HEK293T (cell line): ENCODE results near the gene MAN1B1.

ENCODE experiments used
- ARNT ChIP-seq: fragments of 450-650 bp; IDR thresholded peaks from 2 replicates; pipeline ENCODE4 v1.6.1; 2017; ENCODE audit warnings: mild to moderate bottlenecking
- BHLHE40 ChIP-seq: fragments of 450-650 bp; IDR thresholded peaks from 2 replicates; pipeline ENCODE4 v1.6.1; 2016; ENCODE audit warnings: mild to moderate bottlenecking, moderate library complexity, borderline replicate concordance
- ELF4 ChIP-seq: fragments of 450-650 bp; IDR thresholded peaks from 2 replicates; pipeline ENCODE4 v1.6.1; 2017; ENCODE audit warnings: antibody characterized with exemption
- FOXM1 ChIP-seq: fragments of 450-650 bp; IDR thresholded peaks from 2 replicates; pipeline ENCODE4 v1.6.1; 2017; ENCODE audit warnings: mild to moderate bottlenecking, borderline replicate concordance
- HDGF ChIP-seq: fragments of 450-650 bp; IDR thresholded peaks from 2 replicates; pipeline ENCODE4 v1.6.1; 2017; ENCODE audit warnings: antibody characterized with exemption, borderline replicate concordance
- LEF1 ChIP-seq: fragments of 450-650 bp; IDR thresholded peaks from 2 replicates; pipeline ENCODE4 v1.6.1; 2017; ENCODE audit warnings: mild to moderate bottlenecking, borderline replicate concordance
- NFRKB ChIP-seq: fragments of 450-650 bp; IDR thresholded peaks from 2 replicates; pipeline ENCODE4 v1.6.1; 2016; ENCODE audit warnings: mild to moderate bottlenecking, moderate library complexity
- SP1 ChIP-seq: fragments of 450-650 bp; IDR thresholded peaks from 2 replicates; pipeline ENCODE4 v1.6.1; 2017
- SUZ12 ChIP-seq: fragments of 450-650 bp; IDR thresholded peaks from 2 replicates; pipeline ENCODE4 v1.6.1; 2016; ENCODE audit warnings: mild to moderate bottlenecking
- TARDBP ChIP-seq: fragments of 450-650 bp; IDR thresholded peaks from 2 replicates; pipeline ENCODE4 v1.6.1; 2016
- ZNF384 ChIP-seq: fragments of 450-650 bp; IDR thresholded peaks from 2 replicates; pipeline ENCODE4 v1.6.1; 2016

DNA sequence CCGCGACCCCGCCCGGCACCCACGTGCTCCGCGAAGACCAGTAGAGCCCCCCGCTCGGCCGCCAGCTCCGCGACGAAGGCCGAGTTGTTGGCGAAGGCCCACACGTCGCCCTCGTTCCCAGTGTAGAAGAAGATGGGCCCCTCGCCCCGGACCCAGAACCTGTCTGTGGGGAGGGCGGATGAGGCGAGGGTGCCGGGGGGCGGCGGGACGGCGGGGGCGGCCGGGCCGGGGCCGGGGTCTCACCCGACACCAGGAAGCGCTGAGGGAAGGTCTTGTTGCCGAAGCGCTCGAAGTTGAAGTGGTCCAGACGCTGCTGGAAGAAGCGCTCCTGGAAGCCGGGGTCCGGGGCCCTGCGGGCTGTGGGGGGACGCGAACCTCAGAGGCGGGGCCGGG is 27.4 kb downstream of the MAN1B1 start:
- no peak for TF ChIP-seq ZNF384
- no peak for TF ChIP-seq SP1
- no peak for TF ChIP-seq HDGF
- TF ChIP-seq ELF4, result no peak
- TF ChIP-seq NFRKB, result no peak
- no peak for TF ChIP-seq FOXM1
- no peak for TF ChIP-seq BHLHE40
- no peak for TF ChIP-seq ARNT
- no peak for TF ChIP-seq SUZ12
- TF ChIP-seq TARDBP, result no peak
- TF ChIP-seq LEF1, result no peak
